Measurements from ENCODE around the gene MACROD2.

- TF ChIP-seq, protein P1, sequence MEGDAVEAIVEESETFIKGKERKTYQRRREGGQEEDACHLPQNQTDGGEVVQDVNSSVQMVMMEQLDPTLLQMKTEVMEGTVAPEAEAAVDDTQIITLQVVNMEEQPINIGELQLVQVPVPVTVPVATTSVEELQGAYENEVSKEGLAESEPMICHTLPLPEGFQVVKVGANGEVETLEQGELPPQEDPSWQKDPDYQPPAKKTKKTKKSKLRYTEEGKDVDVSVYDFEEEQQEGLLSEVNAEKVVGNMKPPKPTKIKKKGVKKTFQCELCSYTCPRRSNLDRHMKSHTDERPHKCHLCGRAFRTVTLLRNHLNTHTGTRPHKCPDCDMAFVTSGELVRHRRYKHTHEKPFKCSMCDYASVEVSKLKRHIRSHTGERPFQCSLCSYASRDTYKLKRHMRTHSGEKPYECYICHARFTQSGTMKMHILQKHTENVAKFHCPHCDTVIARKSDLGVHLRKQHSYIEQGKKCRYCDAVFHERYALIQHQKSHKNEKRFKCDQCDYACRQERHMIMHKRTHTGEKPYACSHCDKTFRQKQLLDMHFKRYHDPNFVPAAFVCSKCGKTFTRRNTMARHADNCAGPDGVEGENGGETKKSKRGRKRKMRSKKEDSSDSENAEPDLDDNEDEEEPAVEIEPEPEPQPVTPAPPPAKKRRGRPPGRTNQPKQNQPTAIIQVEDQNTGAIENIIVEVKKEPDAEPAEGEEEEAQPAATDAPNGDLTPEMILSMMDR (IDR thresholded peaks at IDR 0.05), result no peak
- TF ChIP-seq POLR2A (IDR thresholded peaks at IDR 0.05) (no peak), EP300 (IDR thresholded peaks at IDR 0.05) (no peak), POLR2AphosphoS5 (IDR thresholded peaks at IDR 0.05) (no peak)
Measured at GRCh38 chr20:14916360-14916920, 921.1 kb downstream of the MACROD2 start.
